Measurements from ENCODE around the gene MLLT3.

The MLLT3 gene

DNA sequence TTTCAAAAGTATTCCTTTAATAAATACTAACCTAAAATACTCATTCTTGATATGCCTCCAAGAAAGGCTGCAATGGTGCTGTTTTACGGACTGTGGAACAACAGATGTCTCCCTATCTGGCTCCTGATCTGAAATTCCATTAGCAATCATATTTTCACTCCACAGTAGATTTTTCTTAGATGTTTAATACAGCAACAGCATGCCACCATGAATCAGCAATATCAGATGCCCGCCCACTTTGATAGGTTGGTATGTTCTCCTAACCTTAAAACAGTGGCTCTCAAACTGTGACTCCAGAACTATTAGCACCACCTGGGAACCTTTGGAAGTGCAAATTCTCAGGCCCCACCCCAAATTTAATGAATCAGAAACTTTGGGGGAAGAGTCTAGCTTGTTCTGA lies 110.2 kb downstream of the MLLT3 start:
- peak; percentile 76 for DNase-seq (ENCODE audit: low spot score)

DNA sequence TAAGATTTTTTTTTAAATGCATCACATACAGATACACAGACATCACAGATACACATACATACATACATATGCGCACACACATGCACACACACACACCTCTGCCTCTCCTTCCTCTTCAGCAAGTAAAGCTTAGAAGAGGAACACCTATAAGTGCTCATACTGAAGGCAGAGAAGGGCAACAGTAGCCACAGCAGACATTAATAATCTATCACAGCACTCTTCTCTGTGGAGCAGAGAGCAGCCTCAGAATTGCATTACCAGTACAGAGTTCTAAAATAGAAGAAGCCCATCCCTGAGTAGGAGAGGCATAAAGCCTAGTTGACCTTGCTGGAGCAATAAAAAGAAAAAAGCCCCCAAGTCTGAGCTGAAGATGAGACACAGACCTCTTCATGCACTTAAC lies 110.6 kb downstream of the MLLT3 start:
- no peak for DNase-seq (ENCODE audit: low spot score)

DNA sequence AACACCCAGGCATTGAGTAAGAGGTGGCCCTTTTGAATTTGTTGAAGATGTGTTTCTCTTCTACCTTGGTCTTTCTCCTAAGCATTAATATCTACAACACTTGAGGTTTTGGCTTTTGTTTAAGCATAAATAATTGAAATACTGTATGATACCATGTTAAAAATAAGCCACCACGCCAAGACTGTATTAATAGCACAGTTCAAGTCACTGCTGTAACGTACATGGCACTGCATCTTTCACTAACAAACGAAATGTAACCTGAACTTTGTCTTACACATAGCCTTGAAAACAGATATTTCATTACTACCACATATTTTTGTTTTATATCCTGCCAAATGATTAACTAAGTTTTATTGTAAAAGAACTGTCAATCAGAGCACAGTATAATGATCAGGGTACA lies 112.8 kb downstream of the MLLT3 start:
- no peak for DNase-seq (ENCODE audit: low spot score)

DNA sequence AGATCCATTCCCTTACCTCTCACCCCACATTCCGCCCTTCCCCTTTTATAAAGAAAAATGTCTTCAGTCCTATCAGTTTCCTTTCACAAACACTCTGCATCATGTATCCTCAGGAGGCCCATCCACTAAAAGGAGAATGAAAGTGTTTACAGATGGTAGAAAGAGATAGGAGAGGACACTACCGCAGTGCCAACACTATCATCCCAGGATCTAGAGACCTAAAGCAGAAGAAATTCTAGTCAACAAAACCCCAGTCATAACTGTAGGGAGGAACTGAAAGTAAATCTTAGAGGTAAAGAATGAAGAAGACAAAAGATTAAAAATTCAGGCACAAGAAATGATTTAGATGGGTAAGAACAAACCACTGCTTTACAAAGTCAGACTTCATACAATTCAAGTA lies 114.1 kb downstream of the MLLT3 start:
- DNase-seq (ENCODE audit: low spot score) = no peak

DNA sequence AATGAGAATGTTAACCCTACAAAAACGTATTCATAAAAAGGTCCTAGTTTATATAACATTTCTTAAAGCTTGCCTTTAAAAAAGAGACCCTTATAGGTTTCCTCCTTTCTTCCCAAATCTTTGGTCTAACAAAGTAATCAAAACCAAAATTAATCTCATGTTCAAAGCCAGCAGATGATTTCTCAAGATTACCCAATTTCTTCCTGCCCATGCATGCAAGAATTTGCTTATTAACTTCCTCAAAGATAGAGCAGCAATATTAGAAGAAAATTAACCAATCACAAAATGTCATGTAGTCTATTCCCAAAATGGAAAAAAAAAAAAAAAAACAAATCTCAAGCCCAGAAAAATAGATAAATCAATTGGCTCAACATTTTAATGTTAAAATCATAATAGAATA lies 114.9 kb downstream of the MLLT3 start:
- DNase-seq (ENCODE audit: low spot score) = peak; percentile 13

DNA sequence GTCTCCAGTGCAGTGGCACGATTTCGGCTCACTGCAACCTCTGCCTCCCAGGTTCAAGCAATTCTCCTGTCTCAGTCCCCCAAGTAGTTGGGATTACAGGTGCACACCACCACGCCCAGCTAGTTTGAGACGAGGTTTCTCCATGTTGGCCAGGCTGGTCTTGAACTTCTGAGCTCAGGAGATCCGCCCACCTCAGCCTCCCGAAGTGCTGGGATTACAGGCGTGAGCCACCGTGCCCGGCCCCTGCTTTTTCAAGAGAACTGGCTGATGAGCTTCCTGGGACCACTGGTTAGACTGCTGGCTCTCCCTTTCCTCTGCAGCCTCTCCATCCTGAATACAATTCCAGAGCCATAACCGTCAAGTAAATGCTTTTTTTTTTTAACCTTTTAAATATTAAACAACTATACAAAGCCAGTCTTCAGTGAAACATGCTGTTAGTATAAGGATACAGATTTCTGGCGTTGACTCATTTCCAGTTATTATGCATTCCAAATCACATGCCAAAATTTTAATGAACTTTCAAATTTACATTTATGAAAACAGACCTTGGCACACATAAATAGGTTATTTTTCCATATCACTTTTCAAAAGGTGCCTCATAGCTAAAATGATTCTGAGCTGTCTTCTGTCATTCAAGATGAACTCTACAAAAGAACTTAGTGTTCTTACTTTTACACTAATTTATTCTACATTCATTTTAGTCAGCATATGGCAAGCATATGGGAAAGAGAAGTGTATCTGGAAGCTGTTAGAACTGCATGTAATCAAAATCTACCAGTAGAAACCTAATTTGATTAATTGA lies 116.0 kb downstream of the MLLT3 start:
- DNase-seq (ENCODE audit: low spot score) = no peak

DNA sequence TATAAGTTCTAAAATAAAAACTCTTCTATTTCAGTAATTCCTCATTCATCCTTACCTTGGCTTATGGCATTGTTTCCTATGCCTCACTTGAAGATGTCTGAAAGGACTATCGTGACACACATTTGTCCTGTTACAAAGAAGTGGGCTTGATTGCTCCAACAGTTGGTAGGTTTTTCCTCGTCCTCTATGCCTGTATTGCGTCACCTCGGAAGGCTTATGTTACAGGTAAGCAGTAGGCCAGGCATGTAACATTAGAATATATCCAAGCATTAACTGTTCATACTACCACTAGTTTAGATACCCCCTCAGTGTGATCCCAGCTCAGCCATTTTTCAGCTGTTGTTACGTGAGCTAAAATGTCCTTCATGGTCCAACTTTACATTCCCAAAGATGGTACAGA lies 116.7 kb downstream of the MLLT3 start:
- no peak for DNase-seq (ENCODE audit: low spot score)

DNA sequence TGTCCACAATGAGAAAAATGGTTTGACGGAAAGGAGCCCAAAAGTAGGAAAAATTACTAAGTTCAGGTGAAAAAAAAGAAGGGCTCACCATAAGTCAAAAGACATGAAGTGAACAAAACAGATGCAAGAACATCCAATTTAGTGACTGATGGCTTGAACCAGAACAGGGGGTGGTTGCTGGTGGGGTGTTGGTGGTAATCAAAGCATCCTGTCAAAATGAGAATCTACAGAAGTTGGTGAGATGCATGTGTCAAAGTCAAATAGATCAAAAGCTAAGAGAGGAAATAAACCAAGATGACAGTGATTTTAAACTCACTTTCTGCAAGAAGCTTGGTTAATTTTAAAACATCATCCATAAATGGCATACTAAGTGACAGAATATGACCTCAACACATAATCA lies 117.4 kb downstream of the MLLT3 start:
- DNase-seq (ENCODE audit: low spot score) = no peak

DNA sequence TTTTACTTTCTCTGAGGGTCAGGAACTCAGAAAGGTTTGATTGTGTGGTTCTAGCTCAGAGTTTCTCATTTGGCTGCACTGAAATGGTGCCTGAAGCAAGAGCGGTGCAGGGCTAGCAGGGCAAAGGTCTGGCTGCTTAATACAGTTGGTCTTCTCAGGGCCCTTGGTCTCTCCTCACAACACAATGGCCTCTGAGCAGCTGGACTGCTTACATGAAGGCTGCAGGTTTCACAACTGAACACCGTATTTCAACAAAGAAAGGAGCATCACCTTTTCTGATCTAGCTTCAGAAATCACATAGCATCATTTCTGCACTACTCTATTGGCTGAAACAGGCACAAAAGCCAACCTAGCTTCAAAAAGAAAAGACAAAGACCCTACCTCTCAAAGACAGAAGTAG lies 122.2 kb downstream of the MLLT3 start:
- no peak for DNase-seq (ENCODE audit: low spot score)

DNA sequence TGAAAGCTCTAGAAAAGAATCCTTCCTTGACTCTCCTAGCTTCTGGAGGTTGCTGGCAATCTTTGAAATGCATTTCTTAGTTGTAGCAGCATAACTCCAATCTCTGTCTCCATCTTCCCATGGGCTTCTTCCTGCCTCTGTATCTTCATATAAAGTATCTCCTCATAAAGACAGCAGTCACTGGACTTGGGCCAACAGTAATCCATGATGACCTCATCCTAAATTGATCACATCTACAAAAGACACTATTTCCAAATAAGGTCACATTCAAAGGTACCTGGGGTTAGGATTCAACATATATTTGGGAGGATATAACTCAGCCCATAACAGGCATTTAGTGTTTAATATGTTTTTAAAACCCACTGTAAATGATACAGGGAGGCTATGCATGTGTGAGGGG lies 123.3 kb downstream of the MLLT3 start:
- no peak for DNase-seq (ENCODE audit: low spot score)

DNA sequence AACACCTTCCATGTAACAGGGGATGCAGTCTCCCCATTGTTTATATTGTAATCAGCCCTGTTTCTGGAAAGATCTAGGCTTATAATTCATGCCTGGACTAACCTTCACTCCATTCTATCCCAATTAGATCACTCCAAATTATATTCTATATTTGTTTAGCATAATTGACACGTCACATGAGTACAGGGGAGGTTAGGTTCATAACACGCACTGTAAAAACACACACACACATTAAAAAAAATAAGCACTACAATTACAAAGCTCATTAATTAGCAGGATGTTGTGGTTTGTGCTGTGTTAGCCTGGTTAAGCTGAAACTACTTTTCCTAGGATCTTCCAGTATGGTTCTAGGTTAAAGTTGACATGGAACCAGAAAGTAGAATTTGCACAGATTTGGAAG lies 126.0 kb downstream of the MLLT3 start:
- DNase-seq (ENCODE audit: low spot score) = no peak

DNA sequence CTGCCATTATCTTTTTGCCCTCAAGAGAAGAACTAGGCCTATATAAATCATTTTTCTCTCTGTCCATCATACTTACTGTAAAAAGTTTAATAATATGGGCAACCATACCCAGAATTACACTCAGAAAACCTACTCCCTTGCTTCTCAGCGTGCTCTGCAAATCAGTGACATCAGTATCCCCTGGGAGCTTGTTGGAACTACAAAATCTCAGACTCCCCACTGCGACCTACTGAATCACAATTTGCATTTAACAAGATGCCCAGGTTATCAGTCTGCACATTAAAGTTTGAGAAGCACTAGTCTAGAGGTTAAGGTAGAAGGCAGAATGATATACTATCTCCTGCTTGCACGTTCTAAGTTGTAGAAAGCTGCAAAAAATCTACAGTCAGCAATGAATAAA lies 127.2 kb downstream of the MLLT3 start:
- DNase-seq (ENCODE audit: low spot score) = no peak

DNA sequence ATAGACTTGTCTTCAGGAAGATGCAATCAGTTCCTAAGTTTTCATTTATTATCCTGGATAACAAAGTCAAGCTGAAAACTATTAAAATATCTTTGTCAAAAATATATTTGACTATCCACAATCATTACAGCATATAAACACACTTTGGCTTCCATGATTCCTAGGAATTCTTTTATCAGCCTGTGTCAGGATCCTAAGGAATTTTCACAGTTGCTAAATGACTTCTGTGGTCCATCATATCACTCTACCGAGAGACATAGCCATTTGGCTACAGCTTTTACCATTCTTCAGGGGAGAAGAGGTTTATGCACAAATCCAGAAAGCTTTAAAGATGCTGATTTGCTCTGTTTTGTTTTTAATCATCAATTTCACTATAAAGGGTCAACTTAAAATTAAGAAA lies 128.3 kb downstream of the MLLT3 start:
- DNase-seq (ENCODE audit: low spot score) = no peak

DNA sequence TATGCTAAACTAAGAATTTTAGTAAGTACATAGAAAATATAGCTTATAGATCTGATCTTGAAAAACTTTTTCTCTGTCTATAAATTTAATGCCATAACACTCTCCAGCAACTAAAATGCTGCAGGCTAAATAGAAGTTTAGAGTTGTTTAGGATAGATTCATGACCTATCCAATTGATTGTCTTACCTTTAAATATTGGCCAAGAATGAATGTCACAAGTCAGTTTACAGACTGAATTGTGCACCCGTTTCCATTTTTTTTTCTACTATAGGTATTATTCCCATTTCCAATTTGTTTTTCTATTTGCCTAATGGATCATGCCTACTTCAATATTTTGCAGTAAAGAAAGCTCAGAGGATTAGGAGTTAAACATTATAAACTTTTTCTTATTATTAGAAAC lies 129.5 kb downstream of the MLLT3 start:
- no peak for DNase-seq (ENCODE audit: low spot score)

DNA sequence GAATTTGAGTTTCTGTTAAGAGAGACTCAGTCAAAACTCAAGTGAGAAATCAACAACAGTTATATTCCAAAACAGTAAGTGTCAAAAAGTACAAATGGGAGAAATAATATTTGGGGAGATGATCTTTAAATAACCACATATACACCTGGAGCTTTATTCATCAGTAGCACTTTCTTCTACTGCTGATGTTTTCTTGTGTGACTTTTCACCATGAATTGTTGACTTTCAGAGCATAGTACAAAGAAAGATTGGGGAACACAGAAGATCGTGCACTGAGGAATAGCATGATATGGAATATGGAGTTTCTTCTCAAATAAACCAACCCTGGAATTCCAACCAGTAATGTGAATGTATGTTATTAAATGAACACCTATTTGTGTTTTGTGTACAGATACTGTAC lies 130.7 kb downstream of the MLLT3 start:
- no peak for DNase-seq (ENCODE audit: low spot score)

DNA sequence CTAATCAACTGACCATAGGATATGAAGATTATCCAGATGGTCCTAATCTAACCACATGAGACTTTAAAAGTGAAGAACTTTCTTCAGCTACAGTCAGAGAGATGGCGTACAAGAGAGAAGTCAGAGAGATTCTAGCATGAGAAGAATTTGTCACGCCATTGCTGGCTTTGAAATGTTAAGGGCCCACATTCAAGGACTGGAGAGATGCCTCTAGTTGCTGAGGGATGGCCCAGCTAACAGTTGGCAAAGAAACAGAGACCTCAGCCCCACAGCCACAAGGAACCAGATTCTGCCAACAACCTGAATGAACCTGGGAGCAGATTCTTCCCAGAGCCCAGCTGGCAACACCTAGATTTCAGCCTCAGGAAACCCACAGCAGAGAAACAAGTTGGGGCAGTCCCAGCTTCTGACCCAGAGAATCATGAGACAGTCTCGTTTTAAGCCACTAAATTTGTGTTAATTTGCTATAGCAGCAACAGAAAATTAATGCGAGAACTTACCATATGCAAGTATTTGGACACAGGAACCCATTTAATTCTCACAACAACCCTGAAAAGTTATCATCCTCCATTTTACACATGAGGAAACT lies 132.0 kb downstream of the MLLT3 start:
- no peak for DNase-seq (ENCODE audit: low spot score)

DNA sequence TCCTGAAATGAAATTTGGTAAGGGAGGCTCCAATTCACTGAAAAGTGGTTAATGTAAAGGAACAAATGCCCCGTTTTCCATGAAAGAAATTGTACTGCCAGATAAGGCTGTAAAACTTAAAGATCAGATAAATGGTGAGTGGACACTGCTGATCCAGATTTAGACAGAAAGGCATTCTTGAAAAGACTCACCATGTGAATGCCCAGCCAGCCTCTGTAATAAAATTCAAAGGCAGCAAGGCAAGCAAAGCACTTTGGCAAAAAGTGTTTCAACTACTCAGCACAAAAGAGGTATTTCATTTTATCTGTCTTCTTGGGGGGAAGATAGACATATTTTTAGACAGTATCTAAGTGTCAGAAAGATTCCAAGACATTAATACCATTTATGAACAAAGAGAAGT lies 133.6 kb downstream of the MLLT3 start:
- DNase-seq (ENCODE audit: low spot score) = no peak

DNA sequence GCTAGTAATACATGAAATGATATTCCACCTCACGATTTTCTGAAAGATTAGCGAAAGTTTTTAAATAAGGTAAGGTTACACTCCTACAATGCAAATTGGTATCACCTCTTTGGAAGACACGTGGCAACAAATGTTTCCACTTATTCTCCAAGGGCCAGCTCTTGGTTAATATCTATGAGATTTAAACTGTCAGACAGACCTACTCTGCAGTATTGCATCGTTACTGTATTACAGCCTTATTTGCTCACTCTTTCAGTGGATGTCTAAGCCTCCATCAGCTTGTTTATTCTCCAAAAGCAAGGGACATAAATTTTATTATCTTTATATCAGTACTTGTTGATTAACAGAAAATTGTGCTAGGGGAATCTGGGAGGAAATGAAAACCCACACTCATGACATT lies 135.7 kb downstream of the MLLT3 start:
- DNase-seq (ENCODE audit: low spot score) = no peak

DNA sequence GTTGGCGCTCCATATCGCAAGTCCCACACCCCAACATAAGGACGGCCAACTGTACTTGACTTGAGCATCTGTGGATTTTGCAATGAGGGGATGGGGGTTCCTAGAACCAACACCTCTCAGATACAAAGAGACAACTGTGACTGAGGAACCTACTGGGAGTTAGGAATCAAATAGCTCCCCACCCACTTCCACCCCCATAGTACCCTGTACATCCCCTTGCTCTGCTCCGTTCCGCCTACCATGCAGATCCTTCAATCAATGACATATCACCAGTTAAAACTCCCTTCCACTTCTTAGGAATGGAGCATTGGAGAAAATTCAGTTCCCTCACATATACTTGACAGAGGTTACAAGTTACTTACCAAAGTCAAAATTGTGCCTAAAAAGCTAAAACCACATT lies 140.9 kb downstream of the MLLT3 start:
- DNase-seq (ENCODE audit: low spot score) = no peak

DNA sequence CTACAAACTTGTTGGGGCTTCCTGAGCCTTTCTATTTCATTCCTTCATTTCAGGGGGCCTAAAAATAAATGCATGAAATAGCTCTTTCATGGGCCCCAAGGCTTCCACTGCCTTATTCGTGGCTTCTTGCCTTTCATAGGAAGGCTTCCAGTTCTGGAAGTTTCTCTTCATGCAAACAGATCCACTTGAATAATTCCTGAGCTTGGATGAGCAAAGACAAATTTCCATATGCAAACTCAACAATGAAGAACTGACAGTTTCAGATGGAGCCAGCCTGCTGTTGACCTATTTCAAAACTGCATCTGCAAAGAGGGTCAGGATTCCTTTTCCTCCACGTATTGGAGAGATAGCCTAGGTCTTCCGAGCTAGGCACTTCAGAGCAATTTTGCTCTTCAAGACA lies 142.1 kb downstream of the MLLT3 start:
- no peak for DNase-seq (ENCODE audit: low spot score)

DNA sequence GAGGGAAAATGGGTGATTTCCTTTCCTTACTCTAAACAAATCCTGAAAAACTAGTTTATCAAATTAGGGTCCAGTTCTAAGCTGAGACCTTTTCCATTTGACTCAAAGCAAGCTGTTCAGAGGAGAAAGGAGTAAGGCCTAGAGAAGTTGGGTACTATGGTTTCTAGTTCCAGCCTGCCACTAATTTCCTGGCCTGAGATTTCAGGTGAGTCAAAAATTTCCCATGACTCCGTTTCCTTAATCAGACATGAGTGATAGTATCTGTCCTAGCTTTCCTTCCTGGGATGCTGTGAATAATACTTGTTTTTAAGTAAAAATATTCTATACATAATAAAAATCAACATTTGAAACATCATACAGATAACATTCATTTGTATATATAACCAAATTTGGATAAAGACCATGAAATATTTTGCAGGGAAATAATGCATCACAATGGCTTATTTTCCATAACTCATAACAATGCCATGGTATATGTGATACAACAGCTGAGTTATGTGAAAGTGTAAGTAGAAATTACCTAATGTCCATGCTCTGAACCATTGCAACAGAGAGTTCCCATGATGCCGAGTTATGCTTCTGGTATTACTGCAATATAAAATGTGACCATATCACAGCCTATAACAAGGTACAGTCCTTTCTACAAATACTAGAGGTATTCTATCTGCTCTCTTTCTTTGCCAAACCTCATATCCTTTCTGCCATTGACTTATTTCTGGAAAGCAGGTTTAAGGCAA lies 142.7 kb downstream of the MLLT3 start:
- DNase-seq (ENCODE audit: low spot score) = no peak

DNA sequence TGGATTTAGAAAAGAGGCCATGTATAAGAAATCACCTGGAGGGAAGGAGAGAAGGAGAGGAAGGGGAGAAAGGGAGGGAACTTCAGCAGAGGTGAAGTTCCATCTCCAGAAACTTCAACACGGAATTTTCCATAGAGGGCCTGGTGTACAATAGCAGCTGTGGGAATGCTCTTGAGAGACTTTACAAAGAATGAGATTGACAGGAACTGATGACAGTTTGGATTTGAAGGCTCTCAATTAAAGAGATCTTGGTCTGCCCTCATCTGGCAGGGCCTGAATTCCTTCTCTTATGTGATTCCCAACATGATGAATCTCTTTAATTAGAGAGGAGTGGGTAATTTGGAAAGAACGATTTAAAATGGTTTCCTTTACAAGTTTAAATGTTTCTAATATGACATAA lies 143.5 kb downstream of the MLLT3 start:
- no peak for DNase-seq (ENCODE audit: low spot score)

DNA sequence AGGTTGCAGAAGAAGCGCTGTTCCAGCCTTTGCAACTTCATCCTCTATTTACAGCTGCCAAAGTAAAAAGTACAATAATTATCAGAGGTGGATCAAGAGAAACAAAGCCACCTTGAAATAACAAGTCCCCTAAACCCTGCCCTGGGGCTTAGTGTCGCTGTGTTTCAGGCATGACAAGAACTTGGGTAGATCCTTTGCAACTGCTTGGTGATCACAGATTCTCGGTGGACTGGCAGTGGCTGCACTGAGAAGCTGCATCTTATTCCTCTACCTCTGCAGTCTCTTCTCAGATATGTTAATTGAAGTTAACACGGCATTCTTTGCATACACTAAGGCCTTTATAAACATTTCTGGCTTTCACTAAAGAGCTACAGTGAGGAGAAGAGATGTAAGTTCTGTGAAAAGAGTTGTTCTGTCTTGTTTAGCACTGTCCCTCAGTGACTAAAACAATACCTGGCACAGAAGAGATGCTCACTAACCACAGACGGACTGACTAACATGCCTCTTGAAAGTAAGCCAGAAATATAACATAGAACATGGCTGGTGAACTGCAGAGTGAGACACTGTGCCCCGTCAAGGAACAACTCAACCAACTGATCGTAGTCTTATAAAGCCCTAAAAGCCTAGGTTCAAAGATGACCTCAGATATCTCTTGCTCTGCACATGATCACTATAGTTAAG lies 144.2 kb downstream of the MLLT3 start:
- peak; percentile 3 for DNase-seq (ENCODE audit: low spot score)

Data from GM03348 (cell line).